KMS-11 (cell line): ENCODE data around the gene POLDIP3.
A peak's percentile ranks its signal among the peaks of the same experiment; 100 is the strongest.

ENCODE experiments used
- H2AFZ ChIP-seq: fragments of 200-600 bp; sonication (generic); 2 replicates; pipeline ENCODE4 v1.6.1; 2016; ENCODE audit warnings: antibody characterized with exemption, mixed run types, low read depth
- H3K27ac ChIP-seq: fragments of 200-600 bp; sonication (generic); 2 replicates; pipeline ENCODE4 v1.6.1; 2016; ENCODE audit warnings: mild to moderate bottlenecking, mixed run types
- H3K27me3 ChIP-seq: fragments of 200-600 bp; sonication (generic); 2 replicates; pipeline ENCODE4 v1.6.1; 2017; ENCODE audit warnings: mild to moderate bottlenecking, low read depth, mixed run types, moderate library complexity; ENCODE audit not compliant: insufficient read depth
- H3K36me3 ChIP-seq: fragments of 200-600 bp; sonication (generic); 2 replicates; pipeline ENCODE4 v1.6.1; 2017; ENCODE audit warnings: mild to moderate bottlenecking, mixed run types; ENCODE audit not compliant: insufficient read depth
- H3K4me1 ChIP-seq: fragments of 200-600 bp; sonication (generic); 2 replicates; pipeline ENCODE4 v1.6.1; 2016; ENCODE audit warnings: mild to moderate bottlenecking, low read depth, mixed run types; ENCODE audit not compliant: poor library complexity, severe bottlenecking
- H3K4me2 ChIP-seq: fragments of 200-600 bp; sonication (generic); 2 replicates; pipeline ENCODE4 v1.7.0; 2016; ENCODE audit warnings: mild to moderate bottlenecking, mixed run types
- H3K4me3 ChIP-seq: fragments of 200-600 bp; sonication (generic); IDR thresholded peaks from 2 replicates; pipeline ENCODE4 v1.6.1; 2017; ENCODE audit warnings: low read depth, low read length, mixed read lengths; ENCODE audit not compliant: insufficient read depth
- H3K79me2 ChIP-seq: fragments of 200-600 bp; sonication (generic); 2 replicates; pipeline ENCODE4 v1.6.1; 2016; ENCODE audit warnings: low read depth, mixed run types; ENCODE audit not compliant: insufficient read depth
- H3K9ac ChIP-seq: fragments of 200-600 bp; sonication (generic); 2 replicates; pipeline ENCODE4 v1.6.1; 2016; ENCODE audit warnings: mild to moderate bottlenecking, mixed run types
- H4K20me1 ChIP-seq: fragments of 200-600 bp; sonication (generic); 2 replicates; pipeline ENCODE4 v1.6.1; 2016; ENCODE audit warnings: mild to moderate bottlenecking, mixed run types; ENCODE audit not compliant: insufficient read depth
- CTCF ChIP-seq: fragments of 200-600 bp; sonication (generic); conservative IDR thresholded peaks from 2 replicates; pipeline ENCODE4 v1.6.1; 2017; ENCODE audit warnings: low read depth, mild to moderate bottlenecking, antibody characterized with exemption, low read length, moderate library complexity, mixed read lengths

POLDIP3 gene

GRCh38 chr22:42648368-42649245, 33.9 kb upstream of the POLDIP3 start:
- Histone ChIP-seq H3K79me2 (no peaks in the 10 kb centered on the region; the same call in 1 of the 2 replicates), H3K9ac (peak overlapping the region; percentile 74), H4K20me1 (no peaks in the 10 kb centered on the region), H3K27ac (no peak overlapping the region), H2AFZ (peak overlapping the region; percentile 49; the same call in 1 of the 2 replicates), H3K4me2 (peak overlapping the region; percentile 76), H3K4me1 (peaks cover 3% of the 10 kb centered on the region), H3K4me3 (no peak overlapping the region), H3K36me3 (no peaks in the 10 kb centered on the region), H3K27me3 (no peaks in the 10 kb centered on the region)
- no peak for TF ChIP-seq CTCF

- Histone ChIP-seq H3K27ac (no peak overlapping the region), H3K79me2 (no peaks in the 10 kb centered on the region; the same call in 1 of the 2 replicates), H4K20me1 (no peaks in the 10 kb centered on the region), H3K4me3 (no peak overlapping the region), H3K9ac (no peak overlapping the region; the same call in 1 of the 2 replicates), H3K4me2 (peak overlapping the region; percentile 76), H2AFZ (no peak overlapping the region), H3K27me3 (no peaks in the 10 kb centered on the region), H3K4me1 (peaks cover 3% of the 10 kb centered on the region), H3K36me3 (no peaks in the 10 kb centered on the region)
- TF ChIP-seq CTCF = no peak
Observed at GRCh38 chr22:42648017-42648367, 33.3 kb upstream of the POLDIP3 start.

- H4K20me1 ChIP-seq = no peaks in the 10 kb centered on the region
- no peak overlapping the region for H3K4me3 ChIP-seq
- no peak overlapping the region for H3K4me2 ChIP-seq
- no peak overlapping the region for H2AFZ ChIP-seq
- no peak overlapping the region for H3K9ac ChIP-seq
- H3K27me3 ChIP-seq = no peaks in the 10 kb centered on the region
- H3K36me3 ChIP-seq = no peaks in the 10 kb centered on the region
- TF ChIP-seq CTCF = no peak
- H3K4me1 ChIP-seq = peaks cover 3% of the 10 kb centered on the region
- H3K27ac ChIP-seq = no peak overlapping the region
- H3K79me2 ChIP-seq = no peaks in the 10 kb centered on the region; the same call in 1 of the 2 replicates
Observed at GRCh38 chr22:42646569-42647525, 32.2 kb upstream of the POLDIP3 start.

- peaks cover 3% of the 10 kb centered on the region for H3K4me1 ChIP-seq
- no peak overlapping the region for H3K9ac ChIP-seq
- no peaks in the 10 kb centered on the region; the same call in 1 of the 2 replicates for H3K79me2 ChIP-seq
- TF ChIP-seq CTCF = no peak
- H2AFZ ChIP-seq = no peak overlapping the region
- H3K27ac ChIP-seq = no peak overlapping the region
- no peaks in the 10 kb centered on the region for H3K27me3 ChIP-seq
- no peak overlapping the region for H3K4me2 ChIP-seq
- no peak overlapping the region for H3K4me3 ChIP-seq
- no peaks in the 10 kb centered on the region for H3K36me3 ChIP-seq
- H4K20me1 ChIP-seq = no peaks in the 10 kb centered on the region
Observed at GRCh38 chr22:42645938-42646568, 31.4 kb upstream of the POLDIP3 start.
